Sigmoid colon (tissue), 3 donors: ENCODE measurements around the gene TRIM45.

ENCODE experiments used
- CTCF ChIP-seq, 4 experiments: fragments of 450-650 bp in 3 of 4; fragments of 200-600 bp in 1 of 4; IDR thresholded peaks; one replicate each; pipeline ENCODE4 v1.5.1; 2016 to 2019; ENCODE audit warnings: antibody characterized with exemption in 4 of 4, mild to moderate bottlenecking in 3 of 4, moderate library complexity in 2 of 4
- POLR2A ChIP-seq, 2 donors: fragments of 450-650 bp; IDR thresholded peaks; one replicate each; pipeline ENCODE4 v1.6.1; 2016; ENCODE audit warnings: antibody characterized with exemption in 2 of 2, mild to moderate bottlenecking in 2 of 2, moderate library complexity in 2 of 2

- no peak for TF ChIP-seq CTCF (IDR thresholded peaks at IDR 0.05)
- TF ChIP-seq POLR2A (IDR thresholded peaks at IDR 0.05): no peak
These were observed 59.5 kb downstream of the TRIM45 start for GRCh38 chr1:117061986-117062415.
